Erythroblast (primary cell): ENCODE measurements around the gene PEX7.
A peak's percentile ranks its signal among the peaks of the same experiment; 100 is the strongest.

ENCODE experiments used
- GATA1 ChIP-seq: IDR thresholded peaks from 2 replicates; pipeline ENCODE4 v1.6.1; 2011; ENCODE audit warnings: low read depth, mild to moderate bottlenecking, control low read depth, low read length, moderate library complexity
- POLR2A ChIP-seq: IDR thresholded peaks from 2 replicates; pipeline ENCODE4 v1.6.1; 2011; ENCODE audit warnings: mild to moderate bottlenecking, low read length

DNA sequence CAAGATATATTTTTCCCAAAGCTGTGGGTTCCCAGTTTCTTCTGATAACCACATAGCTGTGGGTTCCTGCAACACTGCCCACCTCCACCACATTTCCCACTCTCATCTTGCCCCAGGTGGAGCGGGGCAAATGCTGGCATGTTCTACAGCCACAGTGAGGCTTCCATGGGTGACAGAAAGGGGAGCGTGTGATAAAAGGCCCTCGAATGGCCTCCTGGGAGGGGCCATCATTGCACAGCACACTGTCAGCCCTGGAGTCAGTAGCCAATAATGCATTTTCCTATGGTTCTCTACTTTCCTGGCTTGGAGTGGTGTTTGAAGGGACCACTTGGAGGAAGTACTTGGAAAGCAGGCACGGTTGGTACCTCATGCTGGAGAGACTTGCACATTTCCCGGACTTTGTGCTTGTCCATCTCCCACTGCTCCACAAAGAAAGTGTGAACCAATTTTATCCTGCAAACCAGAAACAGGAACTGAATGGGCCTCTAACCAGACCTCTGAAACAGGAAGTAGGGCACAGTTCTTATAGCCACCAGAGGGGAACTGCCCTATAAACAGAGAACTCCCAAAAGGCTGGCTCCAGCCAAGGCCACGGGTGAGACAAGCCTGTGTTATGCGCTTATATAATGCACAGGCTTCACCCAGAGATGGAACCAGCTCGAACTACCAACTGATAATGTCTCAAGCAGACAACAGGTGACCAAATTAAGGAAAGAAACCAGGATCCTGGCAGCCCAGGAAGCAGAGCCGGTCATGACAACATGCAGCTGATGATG, 38.7 kb upstream of the PEX7 start:
- TF ChIP-seq POLR2A (peak; percentile 63), GATA1 (no peak)
